Body of pancreas (tissue), 4 donors: Measurements from ENCODE around the gene NIPAL3.

ENCODE experiments used
- CTCF ChIP-seq, 7 experiments: fragments of 450-650 bp in 4 of 7; fragments of 200-600 bp in 3 of 7; sonication (generic) in 3 of 7; IDR thresholded peaks; one replicate each; pipeline ENCODE4 v1.5.1; 2016 to 2019; ENCODE audit warnings: antibody characterized with exemption in 7 of 7
- POLR2A ChIP-seq, 3 donors: fragments of 450-650 bp; IDR thresholded peaks; one replicate each; pipeline ENCODE4 v1.6.1; 2016; ENCODE audit warnings: antibody characterized with exemption in 3 of 3, mild to moderate bottlenecking in 2 of 3

- TF ChIP-seq POLR2A (IDR thresholded peaks at IDR 0.05) (no peak), CTCF (IDR thresholded peaks at IDR 0.05) (no peak)
These were observed 60.1 kb downstream of the NIPAL3 start for GRCh38 chr1:24475700-24476099.
